GM12878 (cell line): ENCODE data around the gene ZNF570.

Source experiments
- ATF7 ChIP-seq: fragments of 450-650 bp; IDR thresholded peaks from 2 replicates; pipeline ENCODE4 v1.6.1; 2016; ENCODE audit warnings: low read depth, mild to moderate bottlenecking
- CTCF ChIP-seq, 3 experiments: IDR thresholded peaks in 2 of 3; conservative IDR thresholded peaks in 1 of 3; 2 replicates each; pipeline ENCODE4 v1.5.1; 2011; ENCODE audit warnings: low read depth in 3 of 3, low read length in 3 of 3, mild to moderate bottlenecking in 3 of 3, control low read depth in 2 of 3, moderate library complexity in 2 of 3, inconsistent platforms in 1 of 3, mixed read lengths in 1 of 3; ENCODE audit not compliant: control insufficient read depth in 2 of 3, insufficient read depth in 1 of 3; ENCODE audit errors: extremely low read depth in 1 of 3
- POLR2A ChIP-seq: IDR thresholded peaks from 2 replicates; pipeline ENCODE4 v1.6.1; 2011; ENCODE audit warnings: low read depth, mild to moderate bottlenecking, low read length
- RAD21 ChIP-seq: IDR thresholded peaks from 2 replicates; pipeline ENCODE4 v1.6.1; 2011; ENCODE audit warnings: mild to moderate bottlenecking, low read depth, low read length, moderate library complexity; ENCODE audit not compliant: insufficient read depth
- STAT1 ChIP-seq: fragments of 450-650 bp; conservative IDR thresholded peaks from 2 replicates; pipeline ENCODE4 v1.6.1; 2014; ENCODE audit warnings: antibody characterized with exemption, mild to moderate bottlenecking

- TF ChIP-seq POLR2A (no peak), CTCF (IDR thresholded peaks at IDR 0.05 in 2 of 3, conservative IDR thresholded peaks at IDR 0.05 in 1 of 3; ENCODE audit: control insufficient read depth in 2 of 3, extremely low read depth in 1 of 3, insufficient read depth in 1 of 3, low read depth in 3 of 3, low read length in 3 of 3) (no peak), RAD21 (no peak), ATF7 (no peak), STAT1 (no peak)
These were observed 50.7 kb downstream of the ZNF570 start for GRCh38 chr19:37519890-37520289.
